Mucosa of descending colon (tissue), 3 donors: ENCODE measurements around the gene TPRX1. TPM values are rescaled to one million over a fixed set of nuclear protein-coding genes. Genes with fewer than 3 reads are reported as not detected.
"Not testable (repeated sequence)": the region's sequence is repeated elsewhere in the genome, so short reads cannot be mapped to it uniquely, and the experiment has no call there.

Source experiments
- ATAC-seq: fragments of 200-7000 bp; cut with Tn5 transposase; one replicate; pipeline ENCODE4 v1.9.1; 2020; ENCODE audit warnings: mild to moderate bottlenecking, moderate library complexity
- DNase-seq, 3 donors: peaks; one replicate each; pipeline ENCODE4 v3.0.0-alpha.2; 2020
- H3K36me3 ChIP-seq: fragments of 200-600 bp; one replicate; pipeline ENCODE4 v1.8.0; 2021; ENCODE audit warnings: low read depth, mild to moderate bottlenecking
- H3K4me1 ChIP-seq: fragments of 200-600 bp; one replicate; pipeline ENCODE4 v1.8.0; 2021; ENCODE audit warnings: low read depth, mild to moderate bottlenecking
- H3K4me3 ChIP-seq: fragments of 200-600 bp; one replicate; pipeline ENCODE4 v1.8.0; 2021; ENCODE audit warnings: mild to moderate bottlenecking
- H3K9me3 ChIP-seq: fragments of 200-600 bp; one replicate; pipeline ENCODE4 v1.8.0; 2021; ENCODE audit warnings: mild to moderate bottlenecking
- CTCF ChIP-seq: fragments of 200-600 bp; IDR thresholded peaks from one replicate; pipeline ENCODE4 v1.8.0; 2022; ENCODE audit warnings: antibody characterized with exemption, mild to moderate bottlenecking
- intact Hi-C, 2 donors: fragments of 100-400 bp; cut with DNase I in 1 of 2; cut with micrococcal nuclease in 1 of 2; formaldehyde crosslinking; loops; one replicate each; pipeline versions ENCODE4 v1.11.0 to v1.11.1; 2022; cut with DNase I, micrococcal nuclease
- total RNA-seq, 3 donors: library from RNA; stranded (reverse); fragmentation: NEBNext Ultra II Directional in 2 of 3; extraction: Animal tissue kit (Norgen Biotek cat#: 25700) in 2 of 3; gene quantifications; one replicate each; pipeline versions ENCODE4 v1.2.1 to v1.2.4, GENCODE V29; 2021 to 2023
- donor health status: DM: no; HTN: no; CAD: no; lungs with moderate emphysema.
- donor health status: DM: no; HTN: no; CAD: no.
- donor health status: DM: no; HTN: yes; CAD: no.

Gene TPRX1
- total RNA-seq, 3 donors from 2014 or later: not detected

- Histone ChIP-seq H3K4me3 (no peak overlapping the region), H3K36me3 (no peaks in the 10 kb centered on the region), H3K9me3 (no peaks in the 10 kb centered on the region), H3K4me1 (no peaks in the 10 kb centered on the region)
- no peak for TF ChIP-seq CTCF
- intact Hi-C loops: no loop called here
- DNase-seq (no peak), ATAC-seq (no peak)
These were observed 37.0 kb downstream of the TPRX1 start for GRCh38 chr19:47767349-47767748.

GRCh38 chr19:47766670-47767069 lies 37.7 kb downstream of the TPRX1 start:
- H3K4me3 ChIP-seq: no peak overlapping the region
- H3K9me3 ChIP-seq: no peaks in the 10 kb centered on the region
- no peaks in the 10 kb centered on the region for H3K36me3 ChIP-seq
- intact Hi-C loops: no loop called here
- ATAC-seq: no peak
- no peaks in the 10 kb centered on the region for H3K4me1 ChIP-seq
- DNase-seq: no peak
- TF ChIP-seq CTCF: no peak

GRCh38 chr19:47766359-47766620 lies 38.1 kb downstream of the TPRX1 start:
- no peak overlapping the region for H3K4me3 ChIP-seq
- TF ChIP-seq CTCF: no peak
- H3K4me1 ChIP-seq: no peaks in the 10 kb centered on the region
- intact Hi-C loops: no loop called here
- H3K36me3 ChIP-seq: no peaks in the 10 kb centered on the region
- ATAC-seq (no peak), DNase-seq (no peak)
- no peaks in the 10 kb centered on the region for H3K9me3 ChIP-seq

GRCh38 chr19:47765523-47766358 lies 38.6 kb downstream of the TPRX1 start:
- H3K4me1 ChIP-seq: no peaks in the 10 kb centered on the region
- H3K9me3 ChIP-seq: no peaks in the 10 kb centered on the region
- peak in 2 of 3 donors; percentile 81 to 85 for DNase-seq
- ATAC-seq: peak; percentile 86
- no peaks in the 10 kb centered on the region for H3K36me3 ChIP-seq
- TF ChIP-seq CTCF: peak; percentile 81
- no peak overlapping the region for H3K4me3 ChIP-seq
- intact Hi-C loops: no loop called here

- intact Hi-C loops, DNase-seq, ATAC-seq, H3K4me3 ChIP-seq, H3K4me1 ChIP-seq, H3K9me3 ChIP-seq, H3K36me3 ChIP-seq: not testable (repeated sequence)
These were observed 39.6 kb downstream of the TPRX1 start for GRCh38 chr19:47764705-47765104.

- TF ChIP-seq CTCF: no peak
- no peak for ATAC-seq
- peaks cover 4% of the 10 kb centered on the region for H3K4me1 ChIP-seq
- H3K9me3 ChIP-seq: no peaks in the 10 kb centered on the region
- H3K4me3 ChIP-seq: no peak overlapping the region
- no peak for DNase-seq
- H3K36me3 ChIP-seq: no peaks in the 10 kb centered on the region
- intact Hi-C loops: no loop called here
These were observed 41.6 kb downstream of the TPRX1 start for GRCh38 chr19:47762615-47763308.
